Measurements from ENCODE around the gene MRTO4.
A peak's percentile ranks its signal among the peaks of the same experiment; 100 is the strongest.
"Not testable (repeated sequence)": the region's sequence is repeated elsewhere in the genome, so short reads cannot be mapped to it uniquely, and the experiment has no call there.

The MRTO4 gene

DNA sequence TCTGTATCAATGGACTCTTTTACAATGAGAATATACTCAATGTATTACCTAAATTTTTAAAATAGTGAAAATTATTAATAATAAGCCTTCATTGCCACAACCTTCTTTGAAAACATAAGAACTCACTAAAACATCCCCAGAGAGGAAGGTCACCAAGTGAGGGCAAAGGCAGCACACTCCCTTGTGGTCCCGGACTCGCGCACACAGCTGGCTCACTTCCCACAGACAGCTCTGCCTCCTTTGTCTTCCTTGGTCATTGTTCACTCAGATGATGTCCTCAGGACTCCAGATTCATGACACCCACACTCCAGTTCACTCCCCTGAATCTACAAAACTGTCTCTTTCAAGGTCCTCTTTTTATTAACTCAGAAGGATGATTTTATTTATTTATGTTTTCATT is 22.4 kb upstream of the MRTO4 start:
- DNase-seq (ENCODE audit: low read depth) = no peak

DNA sequence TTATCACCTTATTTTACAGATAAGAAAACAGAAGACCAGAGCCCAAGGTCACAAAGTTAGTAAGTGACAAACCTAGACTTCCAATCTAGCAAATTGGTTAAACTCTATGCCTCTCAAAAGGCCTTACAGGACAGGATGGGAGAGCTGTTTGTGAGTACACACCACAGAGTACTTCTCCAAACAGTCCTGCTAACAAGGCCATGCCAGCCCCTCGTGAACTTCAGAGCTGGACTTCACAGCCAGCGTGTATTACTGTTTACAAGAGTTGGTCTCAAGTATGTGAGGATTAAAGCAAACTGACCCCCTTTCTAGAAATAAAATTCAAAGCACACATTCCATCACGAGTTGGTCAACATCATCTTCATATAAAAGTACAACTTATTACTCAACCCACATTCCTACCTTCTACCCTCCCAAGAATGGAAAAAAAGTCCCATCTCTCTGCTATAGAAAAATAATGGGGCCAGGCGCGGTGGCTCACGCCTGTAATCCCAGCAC is 21.7 kb upstream of the MRTO4 start:
- no peak for DNase-seq (ENCODE audit: low read depth)

DNA sequence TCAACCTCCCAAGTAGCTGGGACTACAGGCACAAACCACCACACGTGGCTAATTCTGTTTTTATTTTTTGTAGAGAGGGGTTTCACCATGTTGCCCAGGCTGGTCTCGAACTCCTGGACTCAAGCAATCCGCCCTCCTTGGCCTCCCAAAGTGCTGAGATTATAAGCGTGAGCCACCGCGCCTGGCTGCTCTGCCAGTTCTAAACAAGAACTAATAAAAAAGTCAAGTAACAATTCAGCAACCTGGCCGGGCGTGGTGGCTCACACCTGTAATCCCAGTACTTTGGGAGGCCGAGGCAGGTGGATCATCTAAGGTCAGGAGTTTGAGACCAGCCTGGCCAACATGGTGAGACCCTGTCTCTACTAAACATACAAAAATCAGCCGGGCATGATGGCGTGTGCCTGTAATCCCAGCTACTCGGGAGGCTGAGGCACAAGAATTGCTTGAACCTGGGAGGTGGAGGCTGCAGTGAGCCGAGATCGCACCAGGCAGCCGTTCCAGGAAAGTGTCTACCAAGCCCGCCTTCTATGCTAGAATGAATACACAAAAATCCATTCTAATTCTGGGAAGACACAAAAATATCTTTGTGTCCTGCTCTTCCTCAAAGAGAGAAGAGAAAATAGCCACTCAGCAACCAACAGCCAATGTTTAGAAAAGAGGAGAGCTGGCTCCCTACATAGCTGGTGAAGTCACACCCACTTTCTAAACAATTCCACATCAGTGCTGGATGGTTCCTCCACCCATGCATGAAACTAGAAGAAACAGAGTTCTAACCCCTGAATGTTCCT is 19.7 kb upstream of the MRTO4 start:
- not testable (repeated sequence) for DNase-seq (ENCODE audit: low read depth)

DNA sequence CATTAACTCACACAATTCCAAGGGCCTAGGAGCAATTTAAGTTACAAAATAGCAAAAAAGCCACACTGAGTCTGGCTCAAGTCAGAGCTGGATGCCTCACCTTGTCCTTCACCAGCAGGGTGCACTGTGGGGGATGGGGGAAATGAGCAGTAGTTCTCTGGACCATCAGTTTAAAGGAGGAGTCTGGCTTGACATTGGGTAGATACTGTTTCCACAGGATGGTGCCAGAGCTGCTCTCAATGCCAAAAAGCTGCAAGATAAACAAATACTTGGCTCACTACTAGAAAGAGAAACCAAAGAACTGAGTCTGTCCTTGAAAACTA is 19.1 kb upstream of the MRTO4 start:
- DNase-seq (ENCODE audit: low read depth) = no peak

DNA sequence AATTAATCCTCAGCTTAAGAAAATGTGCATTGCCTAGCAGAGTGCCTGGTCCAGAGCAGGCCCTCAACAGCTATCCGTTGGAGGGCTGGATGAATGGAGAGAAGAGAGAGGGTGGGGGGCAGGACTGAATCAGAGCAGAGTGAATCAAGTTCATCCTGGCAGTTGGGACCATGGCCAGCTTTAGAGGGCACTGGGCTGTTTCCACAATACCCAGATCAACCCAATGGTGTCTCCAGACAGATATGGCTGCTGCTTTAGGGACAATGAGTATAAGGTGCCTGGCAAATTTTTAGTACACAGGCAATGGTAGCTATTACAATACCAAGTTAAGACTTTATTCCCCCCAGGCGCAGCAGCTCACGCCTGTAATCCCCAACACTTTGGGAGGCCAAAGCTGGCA is 17.4 kb upstream of the MRTO4 start:
- no peak for DNase-seq (ENCODE audit: low read depth)

DNA sequence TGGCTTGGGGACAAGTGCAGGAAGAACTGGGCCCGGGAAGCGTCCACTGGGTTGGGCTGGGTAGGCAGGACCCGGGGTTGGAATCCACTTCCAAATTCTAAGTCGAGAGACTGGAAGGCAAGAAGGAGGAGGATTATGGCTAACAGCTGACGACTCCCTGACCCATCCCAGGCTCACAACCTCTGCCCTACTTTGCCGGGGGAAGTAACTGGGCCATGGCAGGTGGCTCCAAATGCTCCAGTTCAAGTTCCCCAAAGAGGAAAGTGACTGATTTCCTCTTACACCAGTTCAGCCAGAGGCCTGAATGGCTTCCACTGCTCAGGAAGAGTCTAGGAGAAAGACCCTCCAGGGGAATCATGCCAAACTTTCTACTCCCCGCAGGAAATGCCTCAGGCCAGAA is 11.7 kb upstream of the MRTO4 start:
- no peak for DNase-seq (ENCODE audit: low read depth)

DNA sequence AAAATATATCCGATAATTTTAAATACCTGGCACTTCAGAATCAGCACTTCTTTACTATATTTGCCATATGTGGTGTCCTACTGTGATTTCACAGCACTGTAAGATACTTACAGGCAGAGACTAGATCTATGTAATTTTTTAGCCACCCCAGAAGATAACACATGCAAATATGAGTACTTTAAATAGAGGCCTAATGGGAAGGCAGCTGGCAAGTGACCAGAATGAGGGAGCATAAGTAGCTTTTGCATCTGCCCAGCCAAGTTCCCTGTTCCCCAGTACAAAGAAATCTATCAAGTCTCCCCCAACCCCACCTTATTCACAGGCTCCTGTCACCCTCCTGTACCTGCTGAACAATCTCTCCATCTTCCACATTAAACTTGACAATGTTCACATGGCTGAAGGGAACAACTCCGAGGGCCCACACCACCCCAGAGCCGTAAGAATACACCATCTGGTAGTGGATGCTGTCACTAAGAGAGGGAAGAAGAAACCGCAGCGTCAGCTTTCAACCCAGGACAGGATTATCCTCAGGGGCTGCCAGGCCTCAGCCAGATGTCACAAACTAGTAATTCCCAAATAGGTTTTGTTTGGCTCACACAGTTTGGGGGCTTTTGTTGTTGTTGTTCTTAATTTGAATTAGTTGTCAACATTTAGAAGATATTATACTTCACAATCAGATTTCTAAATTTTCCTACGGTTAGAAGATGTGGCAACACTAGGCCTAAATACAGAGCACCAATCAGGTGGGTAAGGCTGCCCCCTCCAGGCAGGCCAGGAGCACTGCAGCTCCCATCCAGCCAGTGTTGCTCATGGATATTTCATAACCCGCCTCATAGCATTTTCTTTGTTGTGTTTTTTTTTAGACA is 10.7 kb upstream of the MRTO4 start:
- DNase-seq (ENCODE audit: low read depth) = peak; percentile 54

DNA sequence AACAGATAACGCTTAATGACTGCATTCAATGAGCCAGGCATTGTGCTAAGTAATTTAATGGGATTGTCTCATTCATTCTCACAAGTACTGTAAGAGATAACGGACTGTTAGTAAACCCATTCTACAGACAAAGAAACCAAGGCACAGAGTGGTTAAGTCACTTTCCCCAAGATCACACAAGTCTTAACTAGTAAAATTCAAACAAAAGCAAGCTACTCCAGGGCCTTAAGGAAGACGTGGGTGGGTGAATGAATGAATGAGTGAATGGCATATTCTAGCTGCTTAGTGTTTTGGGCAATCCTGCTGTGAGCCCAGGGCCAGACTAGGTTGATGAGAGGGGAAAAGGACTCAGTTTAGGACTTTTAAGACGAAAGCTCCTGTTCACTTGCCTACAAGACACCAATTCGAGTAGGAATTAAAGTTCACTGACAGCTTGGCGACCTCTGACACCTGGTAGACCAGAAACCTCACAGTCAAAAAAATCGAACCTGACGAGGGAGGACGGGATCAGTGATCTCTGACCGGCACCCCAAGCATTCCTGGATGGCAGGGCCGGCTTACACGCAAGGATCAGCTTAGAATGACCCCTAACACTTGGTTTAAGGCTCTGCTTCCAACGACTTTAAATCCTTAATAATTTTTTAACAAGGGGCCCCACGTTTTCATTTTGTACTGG is 838 bp upstream of the MRTO4 start:
- DNase-seq (ENCODE audit: low read depth) = no peak

DNA sequence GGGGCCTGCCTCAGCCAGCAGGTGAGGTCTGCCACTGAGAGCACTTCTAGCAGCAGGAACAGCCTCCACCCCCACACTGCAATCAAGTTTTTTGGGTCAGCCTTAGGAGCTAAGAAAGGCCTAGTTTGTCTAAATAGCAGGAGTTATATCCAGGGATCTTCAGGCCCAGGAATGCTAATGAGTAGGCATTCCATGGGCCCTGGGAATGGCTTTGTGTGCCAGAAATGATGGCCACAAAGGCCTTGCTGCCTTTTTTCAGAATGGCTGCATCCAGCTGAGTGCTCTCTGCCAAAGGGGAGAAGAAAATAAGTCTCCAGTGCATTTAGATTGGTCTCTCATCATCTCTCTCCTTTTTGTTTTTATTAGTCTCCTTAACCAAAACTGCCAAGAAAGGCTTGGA is 2.8 kb downstream of the MRTO4 start:
- no peak for DNase-seq (ENCODE audit: low read depth)

DNA sequence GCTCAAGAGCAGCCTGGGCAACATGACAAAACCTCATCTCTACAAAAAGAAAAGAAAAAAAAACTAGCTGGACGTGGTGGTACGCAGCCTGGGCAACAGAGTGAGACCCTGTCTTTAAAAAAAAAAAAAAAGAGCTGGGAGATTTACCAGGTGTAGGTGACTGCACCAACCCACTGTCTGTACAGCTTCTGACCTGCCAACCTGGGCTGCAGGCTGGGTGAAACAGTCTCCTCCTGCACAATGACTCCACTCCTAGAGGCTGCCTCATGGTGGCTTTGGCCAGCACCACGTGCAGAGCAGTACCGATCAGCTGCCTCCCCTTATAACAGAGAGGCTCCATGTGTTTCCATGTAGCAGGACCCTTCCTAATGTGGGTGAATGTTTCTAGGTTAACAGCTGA is 3.7 kb downstream of the MRTO4 start:
- DNase-seq (ENCODE audit: low read depth) = no peak

DNA sequence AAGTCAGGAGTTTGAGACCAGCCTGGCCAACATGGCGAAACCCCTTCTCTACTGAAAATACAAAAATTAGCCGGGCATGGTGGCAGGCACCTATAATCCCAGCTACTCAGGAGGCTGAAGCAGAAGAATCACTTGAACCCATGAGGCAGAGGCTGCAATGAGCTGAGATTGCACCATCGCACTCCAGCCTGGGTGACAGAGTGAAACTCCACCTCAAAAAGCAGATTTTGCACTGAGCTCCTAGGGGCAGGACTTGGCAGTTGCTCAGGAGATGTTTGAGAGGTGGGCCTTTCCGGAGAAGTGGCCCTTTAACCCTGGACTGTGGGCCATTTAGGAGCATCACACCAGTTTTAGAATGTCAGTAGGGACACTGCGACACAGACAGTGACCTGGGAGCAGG is 4.7 kb downstream of the MRTO4 start:
- DNase-seq (ENCODE audit: low read depth) = not testable (repeated sequence)

DNA sequence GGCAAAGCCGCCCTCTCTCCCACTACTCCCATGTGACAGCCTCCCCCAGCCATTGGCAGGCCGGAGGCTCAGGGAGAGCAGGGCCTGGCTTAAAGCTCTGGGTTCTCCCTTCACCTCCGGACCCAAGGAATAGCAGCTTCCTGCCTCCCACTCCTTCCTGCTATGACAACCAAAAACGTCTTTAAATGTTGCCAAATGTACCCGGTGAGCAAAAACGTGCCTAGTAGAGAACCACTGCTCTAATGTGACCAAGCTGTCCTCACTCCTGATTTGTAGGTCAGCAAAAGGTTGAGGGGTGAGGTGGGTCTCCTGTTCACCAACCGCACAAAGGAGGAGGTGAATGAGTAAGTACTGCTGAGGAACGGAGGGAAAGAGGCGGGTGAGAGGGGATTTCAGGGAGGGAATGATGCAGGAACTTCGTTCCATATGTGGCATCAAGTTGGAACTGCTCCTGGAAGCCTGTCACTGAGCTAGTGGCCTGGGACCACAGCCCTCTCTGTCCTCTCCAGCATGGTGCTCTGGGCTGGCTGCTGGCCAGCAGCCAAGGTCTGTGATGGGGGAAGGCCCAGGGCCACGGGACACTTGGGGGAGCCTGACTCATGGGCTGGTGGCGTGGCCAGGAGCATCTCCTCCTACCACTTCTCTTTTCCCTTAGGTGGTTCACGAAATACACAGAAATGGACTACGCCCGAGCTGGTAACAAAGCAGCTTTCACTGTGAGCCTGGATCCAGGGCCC is 5.7 kb downstream of the MRTO4 start:
- DNase-seq (ENCODE audit: low read depth) = no peak

DNA sequence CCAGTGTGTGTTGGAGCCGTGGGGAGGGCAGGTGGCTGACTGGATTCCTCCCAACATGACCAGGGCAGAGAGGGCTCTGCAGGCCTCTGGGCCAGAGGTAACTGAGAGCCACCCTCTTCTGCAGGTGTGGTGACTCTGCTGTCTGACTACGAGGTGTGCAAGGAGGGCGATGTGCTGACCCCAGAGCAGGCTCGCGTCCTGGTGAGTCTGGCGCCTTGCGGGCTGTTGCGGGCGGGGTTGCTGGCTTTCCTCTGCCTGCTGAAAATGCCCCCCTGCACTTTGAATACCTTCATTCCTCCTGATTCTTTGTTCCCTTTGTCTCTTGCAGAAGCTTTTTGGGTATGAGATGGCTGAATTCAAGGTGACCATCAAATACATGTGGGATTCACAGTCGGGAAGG is 6.7 kb downstream of the MRTO4 start:
- DNase-seq (ENCODE audit: low read depth) = no peak

DNA sequence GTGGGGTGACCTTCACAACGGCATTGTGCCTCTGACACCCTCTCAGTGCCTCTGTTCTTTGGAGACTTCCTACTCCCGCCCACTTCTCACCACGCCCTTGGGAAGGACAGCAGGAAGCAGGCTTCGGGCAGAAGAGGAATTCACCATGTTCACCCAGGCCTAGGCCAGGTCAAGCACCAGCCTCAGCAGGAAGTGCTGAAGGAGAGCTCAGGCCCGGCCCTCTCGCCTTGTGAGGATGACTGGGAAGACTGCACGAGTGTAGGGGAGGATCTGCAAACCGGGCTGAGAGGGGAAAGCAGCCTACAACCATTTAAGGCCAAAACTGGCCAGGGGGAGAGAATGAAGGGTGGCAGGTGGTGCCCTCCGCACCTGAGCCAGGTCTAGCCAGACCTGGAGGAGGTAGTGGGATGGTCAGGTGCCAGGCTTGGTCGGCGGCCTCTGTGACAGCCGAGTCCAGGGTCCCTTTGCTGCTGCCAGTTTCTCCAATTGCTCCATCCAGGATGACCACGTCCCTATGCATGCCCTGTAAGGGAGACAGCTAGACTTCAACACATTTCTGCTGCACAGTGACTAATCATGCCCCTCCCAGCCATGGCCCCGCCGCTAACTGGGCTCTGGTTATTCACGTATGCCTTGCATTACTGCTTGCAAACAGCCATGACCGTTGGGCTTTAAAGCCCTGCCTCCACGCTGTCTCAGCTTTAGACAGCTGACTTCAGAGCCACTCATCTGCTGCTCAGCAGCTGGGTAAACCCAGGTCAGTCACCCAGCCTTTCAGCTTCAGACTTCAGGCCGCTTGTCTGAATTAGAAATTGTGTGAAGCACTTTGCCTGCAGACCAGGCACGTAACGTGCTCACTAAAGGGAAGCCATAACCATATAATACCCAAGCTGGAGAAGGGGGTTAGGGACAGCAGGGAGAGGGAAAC is 8.9 kb downstream of the MRTO4 start:
- DNase-seq (ENCODE audit: low read depth) = no peak

DNA sequence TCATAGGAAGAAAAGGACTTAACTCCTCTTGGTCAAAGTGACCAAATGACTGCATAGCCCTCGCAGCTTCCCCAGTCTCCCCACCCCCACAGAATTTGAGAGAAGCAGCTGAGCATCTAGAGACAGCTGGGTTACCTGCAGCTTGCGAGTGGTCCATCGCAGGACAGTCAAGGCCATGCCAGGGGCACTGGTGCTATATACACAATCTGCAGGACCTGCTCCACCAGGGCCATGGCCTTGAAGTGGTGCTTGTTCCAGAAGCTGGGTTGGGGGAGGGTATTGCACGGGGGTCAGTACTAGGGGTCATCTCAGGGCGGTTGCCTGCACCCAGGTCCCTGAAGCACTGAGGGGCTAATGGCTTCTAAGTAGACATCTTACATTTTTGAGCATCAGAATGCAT is 10.4 kb downstream of the MRTO4 start:
- no peak for DNase-seq (ENCODE audit: low read depth)

DNA sequence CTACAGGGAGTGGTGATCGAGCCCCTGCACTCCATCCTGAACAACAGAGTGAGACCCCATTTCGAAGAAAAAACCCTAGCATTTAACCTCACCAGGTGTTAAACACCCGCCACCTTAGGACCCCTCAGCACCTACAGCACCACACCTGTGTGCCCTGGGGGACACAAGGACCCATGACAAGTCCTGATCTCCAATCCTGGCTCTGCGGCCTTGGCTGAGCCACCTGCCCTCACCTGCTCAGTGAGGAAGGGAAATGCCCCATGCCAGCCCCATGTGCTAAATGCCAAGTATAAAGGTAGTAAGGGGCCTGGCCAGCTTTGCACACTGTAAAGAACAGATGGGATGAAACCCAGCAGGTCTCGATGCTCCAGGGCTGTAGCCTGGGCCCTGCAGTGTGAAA is 11.1 kb downstream of the MRTO4 start:
- no peak for DNase-seq (ENCODE audit: low read depth)

DNA sequence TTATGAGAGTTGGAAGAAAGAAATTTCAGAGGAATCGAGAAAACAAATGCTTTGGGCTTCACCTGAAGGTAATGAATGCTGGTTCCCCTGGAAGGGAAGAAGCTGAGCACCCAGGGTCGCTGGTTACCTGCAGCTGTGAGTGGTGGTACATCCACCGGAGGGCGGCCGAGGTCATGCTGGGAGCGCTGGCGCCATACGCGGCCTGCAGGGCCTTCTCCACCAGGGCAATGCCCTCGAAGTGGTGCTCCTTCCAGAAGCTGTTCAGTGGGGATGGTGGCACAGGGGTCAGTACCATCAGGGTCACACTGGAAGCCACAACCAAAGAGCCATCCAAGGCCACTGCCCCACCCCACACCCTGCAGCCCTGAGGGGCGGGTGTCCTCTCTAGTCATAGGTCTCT is 16.8 kb downstream of the MRTO4 start:
- DNase-seq (ENCODE audit: low read depth) = no peak

DNA sequence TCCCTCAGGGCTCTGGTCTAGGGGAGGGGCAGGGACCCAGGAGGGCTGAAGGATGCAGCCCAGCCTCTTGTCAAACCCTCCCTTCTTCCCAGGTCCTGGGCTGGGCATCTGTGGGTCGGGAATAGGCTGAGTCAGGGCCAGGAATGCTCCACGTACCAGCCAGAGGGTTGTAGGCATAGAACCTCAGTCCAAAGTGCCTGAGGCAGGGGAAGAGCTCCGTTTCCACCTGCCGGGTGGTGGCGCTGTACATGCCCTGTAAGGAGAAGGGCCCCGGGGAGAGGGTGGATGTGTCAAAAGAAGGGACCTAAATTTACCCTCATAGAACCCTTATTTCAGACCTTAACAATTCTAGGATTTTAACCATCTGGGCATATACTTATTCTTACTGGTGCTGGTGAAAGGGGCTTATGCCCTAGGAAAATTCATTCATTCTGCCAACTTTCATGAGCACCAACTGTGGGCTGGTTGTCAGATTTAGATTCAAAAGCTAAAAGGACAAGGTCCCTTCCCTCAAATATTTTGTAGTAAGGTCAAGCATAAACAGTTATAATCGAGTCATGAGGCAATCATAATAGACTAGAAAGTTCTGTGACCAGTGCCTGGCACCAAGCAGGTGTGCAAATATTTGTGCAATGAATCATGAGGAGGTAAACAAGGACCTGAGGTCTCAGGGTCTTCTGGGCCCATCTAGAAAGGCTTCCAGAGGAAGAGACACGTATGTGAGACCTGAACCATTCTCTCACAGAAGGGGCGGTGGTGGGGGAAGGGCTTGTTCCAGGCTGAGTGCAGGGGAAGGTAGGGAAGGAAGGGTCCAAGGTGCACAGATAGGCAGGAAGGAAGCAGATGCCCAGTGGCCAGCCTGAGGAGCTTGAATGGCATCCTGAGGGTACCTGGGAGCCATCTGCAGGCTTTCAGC is 18.1 kb downstream of the MRTO4 start:
- not testable (repeated sequence) for DNase-seq (ENCODE audit: low read depth)

DNA sequence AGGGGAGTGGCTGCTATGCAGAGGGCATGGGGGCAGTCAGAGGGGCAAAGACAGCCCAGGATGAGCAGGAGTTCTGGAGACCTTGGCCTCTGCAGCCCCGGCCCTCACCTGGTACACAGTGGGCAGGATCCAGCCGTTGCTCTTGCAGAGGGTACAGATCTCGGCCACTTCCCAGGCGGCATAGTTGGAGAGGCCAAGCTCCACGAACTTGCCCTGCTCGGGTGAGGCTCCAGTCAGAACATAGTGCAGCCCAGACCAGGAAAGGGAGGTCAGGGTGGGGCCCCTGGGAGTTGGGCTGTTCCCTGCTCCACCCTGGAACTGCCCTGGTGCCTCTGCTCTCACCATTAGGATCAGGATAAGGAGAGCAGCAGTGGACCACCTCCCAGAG is 18.7 kb downstream of the MRTO4 start:
- DNase-seq (ENCODE audit: low read depth) = not testable (repeated sequence)

DNA sequence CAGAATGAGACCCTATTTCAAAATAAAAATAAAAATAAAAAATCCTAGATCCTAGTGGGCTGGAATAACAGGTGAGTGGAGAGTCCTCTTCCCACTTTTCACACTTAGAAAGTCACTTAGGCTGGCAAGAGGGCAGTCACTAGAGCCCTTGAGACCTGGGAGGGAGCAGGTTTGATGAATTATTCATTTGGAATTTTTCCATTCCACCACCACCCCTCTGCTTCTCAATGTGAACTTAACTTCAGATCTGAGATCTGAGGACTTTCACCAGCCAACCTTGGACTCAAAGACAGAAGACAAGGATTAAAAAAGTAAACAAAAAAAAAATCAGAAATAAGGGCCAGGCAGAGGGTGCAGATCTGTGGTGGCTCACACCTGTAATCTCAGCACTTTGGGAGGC is 20.5 kb downstream of the MRTO4 start:
- no peak for DNase-seq (ENCODE audit: low read depth)

Measured in stimulated activated CD4-positive, alpha-beta T cell treated with anti-CD3 and anti-CD28 coated beads, Interleukin-2, amount 100 ng/mL, for 4 hours (primary cell).